WTC11 (cell line): ENCODE data around the gene FABP1. TPM values are rescaled to one million over a fixed set of nuclear protein-coding genes. Genes with fewer than 3 reads are reported as not detected.

ENCODE experiments used
- ATAC-seq: fragments of 200-7000 bp; cut with Tn5 transposase; 2 replicates; pipeline ENCODE4 v1.10.0; 2021; ENCODE audit warnings: mild to moderate bottlenecking, moderate library complexity
- CTCF ChIA-PET: fragments of 300-600 bp; sonication (Branson Sonifier 250); formaldehyde crosslinking; loops from one replicate; lab custom pipeline; 2021; ENCODE audit warnings: antibody characterized with exemption; lab: Charles Lee
- POLR2A ChIA-PET: fragments of 350-600 bp; sonication (Branson Sonifier 250); formaldehyde crosslinking; loops from one replicate; lab custom pipeline; 2021; ENCODE audit warnings: antibody characterized with exemption; lab: Charles Lee
- DNase-seq: peaks from one replicate; pipeline ENCODE4 v3.0.0; 2021; ENCODE audit warnings: low spot score
- H3K27ac Mint-ChIP-seq: 2 replicates; pipeline ENCODE4 v1.8.0; 2021; ENCODE audit warnings: mixed read lengths
- H3K27me3 Mint-ChIP-seq: 2 replicates; pipeline ENCODE4 v1.8.0; 2021; ENCODE audit warnings: low read depth, mild to moderate bottlenecking, moderate library complexity, mixed read lengths
- H3K36me3 Mint-ChIP-seq: 2 replicates; pipeline ENCODE4 v1.8.0; 2021; ENCODE audit warnings: mixed read lengths
- H3K4me1 Mint-ChIP-seq: 2 replicates; pipeline ENCODE4 v1.8.0; 2022; ENCODE audit warnings: mixed read lengths
- H3K4me3 Mint-ChIP-seq: 2 replicates; pipeline ENCODE4 v1.8.0; 2021; ENCODE audit warnings: mild to moderate bottlenecking, moderate library complexity, mixed read lengths
- H3K9me3 Mint-ChIP-seq: 2 replicates; pipeline ENCODE4 v1.8.0; 2021; ENCODE audit warnings: mixed read lengths
- CREB1 ChIP-seq: sonication (generic); formaldehyde crosslinking; IDR thresholded peaks from 2 replicates; pipeline ENCODE4 v1.8.0; 2023; ENCODE audit warnings: mild to moderate bottlenecking, missing genetic modification reagents
- CREM ChIP-seq: sonication (generic); formaldehyde crosslinking; IDR thresholded peaks from 2 replicates; pipeline ENCODE4 v1.8.1; 2022; ENCODE audit warnings: mild to moderate bottlenecking, missing genetic modification reagents, moderate library complexity
- E2F1 ChIP-seq: sonication (generic); formaldehyde crosslinking; IDR thresholded peaks from 2 replicates; pipeline ENCODE4 v1.8.0; 2022; ENCODE audit warnings: mild to moderate bottlenecking, missing genetic modification reagents
- ELF4 ChIP-seq: sonication (generic); formaldehyde crosslinking; IDR thresholded peaks from 2 replicates; pipeline ENCODE4 v1.8.1; 2022; ENCODE audit warnings: low read depth, mild to moderate bottlenecking, moderate library complexity, missing genetic modification reagents
- ESRRA ChIP-seq: sonication (generic); formaldehyde crosslinking; IDR thresholded peaks from 2 replicates; pipeline ENCODE4 v1.8.1; 2022; ENCODE audit warnings: mild to moderate bottlenecking, missing genetic modification reagents, borderline replicate concordance
- ETV6 ChIP-seq: sonication (generic); formaldehyde crosslinking; IDR thresholded peaks from 2 replicates; pipeline ENCODE4 v1.8.1; 2022; ENCODE audit warnings: mild to moderate bottlenecking, missing genetic modification reagents
- FOXP1 ChIP-seq: sonication (generic); formaldehyde crosslinking; IDR thresholded peaks from 2 replicates; pipeline ENCODE4 v1.8.0; 2022; ENCODE audit warnings: missing genetic modification reagents, mild to moderate bottlenecking, moderate library complexity, borderline replicate concordance
- FOXP4 ChIP-seq: sonication (generic); formaldehyde crosslinking; IDR thresholded peaks from 2 replicates; pipeline ENCODE4 v1.8.0; 2022; ENCODE audit warnings: mild to moderate bottlenecking, missing genetic modification reagents
- GABPB1 ChIP-seq: sonication (generic); formaldehyde crosslinking; IDR thresholded peaks from 2 replicates; pipeline ENCODE4 v1.8.1; 2023; ENCODE audit warnings: mild to moderate bottlenecking, missing genetic modification reagents
- GTF2I ChIP-seq: fragments of 250-450 bp; sonication (Bioruptor Pico); conservative IDR thresholded peaks from 2 replicates; pipeline ENCODE4 v1.4.0; 2021; ENCODE audit warnings: mild to moderate bottlenecking
- HMGA2 ChIP-seq: fragments of 250-450 bp; sonication (Bioruptor Pico); IDR thresholded peaks from 2 replicates; pipeline ENCODE4 v1.4.0; 2021; ENCODE audit warnings: mild to moderate bottlenecking, moderate library complexity
- MYBL2 ChIP-seq: sonication (generic); formaldehyde crosslinking; IDR thresholded peaks from 2 replicates; pipeline ENCODE4 v1.8.1; 2023; ENCODE audit warnings: mild to moderate bottlenecking, moderate library complexity, missing genetic modification reagents
- NFE2L1 ChIP-seq: sonication (generic); formaldehyde crosslinking; IDR thresholded peaks from 2 replicates; pipeline ENCODE4 v1.8.1; 2023; ENCODE audit warnings: missing genetic modification reagents
- NR3C1 ChIP-seq: sonication (generic); formaldehyde crosslinking; conservative IDR thresholded peaks from 2 replicates; pipeline ENCODE4 v1.8.1; 2023; ENCODE audit warnings: low read depth, mild to moderate bottlenecking, missing genetic modification reagents
- PREB ChIP-seq: sonication (generic); formaldehyde crosslinking; IDR thresholded peaks from 2 replicates; pipeline ENCODE4 v1.8.1; 2022; ENCODE audit warnings: mild to moderate bottlenecking, missing genetic modification reagents, moderate library complexity, borderline replicate concordance
- RORB ChIP-seq: fragments of 250-450 bp; sonication (Bioruptor Pico); IDR thresholded peaks from 2 replicates; pipeline ENCODE4 v1.9.0; 2021; ENCODE audit warnings: mild to moderate bottlenecking
- SMAD3 ChIP-seq: sonication (generic); formaldehyde crosslinking; IDR thresholded peaks from 2 replicates; pipeline ENCODE4 v1.8.0; 2022; ENCODE audit warnings: missing genetic modification reagents, mild to moderate bottlenecking, borderline replicate concordance
- SMAD4 ChIP-seq: sonication (generic); formaldehyde crosslinking; IDR thresholded peaks from 2 replicates; pipeline ENCODE4 v1.8.0; 2022; ENCODE audit warnings: mild to moderate bottlenecking, missing genetic modification reagents
- SOX15 ChIP-seq: fragments of 250-450 bp; sonication (Bioruptor Pico); IDR thresholded peaks from 2 replicates; pipeline ENCODE4 v1.9.0; 2021; ENCODE audit warnings: mild to moderate bottlenecking
- TCF7 ChIP-seq: sonication (generic); formaldehyde crosslinking; IDR thresholded peaks from 2 replicates; pipeline ENCODE4 v1.8.0; 2022; ENCODE audit warnings: mild to moderate bottlenecking, low read depth, missing genetic modification reagents, moderate library complexity
- TEAD1 ChIP-seq: sonication (generic); formaldehyde crosslinking; IDR thresholded peaks from 2 replicates; pipeline ENCODE4 v1.8.0; 2022; ENCODE audit warnings: mild to moderate bottlenecking, missing genetic modification reagents
- USF2 ChIP-seq: sonication (generic); formaldehyde crosslinking; IDR thresholded peaks from 2 replicates; pipeline ENCODE4 v1.8.1; 2023; ENCODE audit warnings: mild to moderate bottlenecking, missing genetic modification reagents, moderate library complexity
- ZBTB21 ChIP-seq: sonication (generic); formaldehyde crosslinking; IDR thresholded peaks from 2 replicates; pipeline ENCODE4 v1.8.1; 2023; ENCODE audit warnings: mild to moderate bottlenecking, missing genetic modification reagents, borderline replicate concordance
- ZNF219 ChIP-seq: sonication (generic); formaldehyde crosslinking; IDR thresholded peaks from 2 replicates; pipeline ENCODE4 v1.8.0; 2023; ENCODE audit warnings: missing genetic modification reagents, mild to moderate bottlenecking, borderline replicate concordance
- ZNF232 ChIP-seq: sonication (generic); formaldehyde crosslinking; IDR thresholded peaks from 2 replicates; pipeline ENCODE4 v1.8.0; 2022; ENCODE audit warnings: mild to moderate bottlenecking, missing genetic modification reagents
- total RNA-seq: library from RNA; stranded (reverse); gene quantifications from 3 replicates; pipeline ENCODE4 v1.2.3, GENCODE V29; 2021

The FABP1 gene
- total RNA-seq, 1 experiment from 2014 or later: 0.46 TPM

- DNase-seq (no peak), ATAC-seq (no peak)
- Mint-ChIP-seq H3K4me3 (no peak overlapping the region), H3K27ac (no peak overlapping the region), H3K36me3 (no peaks in the 10 kb centered on the region), H3K9me3 (no peaks in the 10 kb centered on the region; the same call in 1 of the 2 replicates), H3K27me3 (no peaks in the 10 kb centered on the region), H3K4me1 (peaks cover 20% of the 10 kb centered on the region)
- TF ChIP-seq CREM (CRISPR knock-in tag): no peak
- no peak for TF ChIP-seq FOXP1 (CRISPR knock-in tag)
- ChIA-PET POLR2A (no interaction called here), CTCF (interaction anchor here (2.5 kb wide), 1 partner anchor 35 kb away, joined by 11 read pairs; no protein-coding TSS in a partner anchor)
These were observed 32.8 kb downstream of the FABP1 start for GRCh38 chr2:88095022-88095421.

GRCh38 chr2:88092773-88093172 lies 35.1 kb downstream of the FABP1 start:
- H3K9me3 Mint-ChIP-seq: no peaks in the 10 kb centered on the region; the same call in 1 of the 2 replicates
- peaks cover 19% of the 10 kb centered on the region for H3K4me1 Mint-ChIP-seq
- ChIA-PET POLR2A (no interaction called here), CTCF (no interaction called here)
- H3K27ac Mint-ChIP-seq: no peak overlapping the region
- H3K27me3 Mint-ChIP-seq: no peaks in the 10 kb centered on the region
- no peak for TF ChIP-seq HMGA2 (CRISPR knock-in tag)
- no peak for TF ChIP-seq NR3C1 (CRISPR knock-in tag)
- no peak for TF ChIP-seq NFE2L1 (CRISPR knock-in tag)
- TF ChIP-seq MYBL2: no peak
- TF ChIP-seq GTF2I (CRISPR knock-in tag): no peak
- no peak for TF ChIP-seq RORB
- no peak for TF ChIP-seq FOXP4 (CRISPR knock-in tag)
- TF ChIP-seq TEAD1 (CRISPR knock-in tag): no peak
- TF ChIP-seq SOX15 (CRISPR knock-in tag): no peak
- no peak for TF ChIP-seq E2F1
- no peak for TF ChIP-seq ZNF232 (CRISPR knock-in tag)
- no peak overlapping the region for H3K4me3 Mint-ChIP-seq
- DNase-seq: no peak
- no peak for ATAC-seq
- no peaks in the 10 kb centered on the region for H3K36me3 Mint-ChIP-seq

- ATAC-seq (no peak), DNase-seq (no peak)
- H3K4me1 Mint-ChIP-seq: peaks cover 14% of the 10 kb centered on the region
- H3K4me3 Mint-ChIP-seq: no peak overlapping the region
- no peaks in the 10 kb centered on the region for H3K27me3 Mint-ChIP-seq
- TF ChIP-seq ZBTB21 (no peak), ELF4 (CRISPR knock-in tag) (no peak), TEAD1 (CRISPR knock-in tag) (no peak), ESRRA (CRISPR knock-in tag) (no peak), ZNF219 (CRISPR knock-in tag) (no peak), ETV6 (CRISPR knock-in tag) (no peak), SOX15 (CRISPR knock-in tag) (no peak), USF2 (CRISPR knock-in tag) (no peak), PREB (CRISPR knock-in tag) (no peak), GABPB1 (CRISPR knock-in tag) (no peak), SMAD4 (no peak), SMAD3 (CRISPR knock-in tag) (no peak), CREM (CRISPR knock-in tag) (no peak), TCF7 (CRISPR knock-in tag) (no peak), CREB1 (CRISPR knock-in tag) (no peak)
- TF ChIP-seq, all 79 proteins: peak for 0
- no peaks in the 10 kb centered on the region; the same call in 1 of the 2 replicates for H3K9me3 Mint-ChIP-seq
- POLR2A ChIA-PET: no interaction called here
- CTCF ChIA-PET: interaction anchor here (3.2 kb wide), 1 partner anchor 32 kb away, joined by 11 read pairs; no protein-coding TSS in a partner anchor
- H3K27ac Mint-ChIP-seq: no peak overlapping the region
- no peaks in the 10 kb centered on the region for H3K36me3 Mint-ChIP-seq
These were observed 35.9 kb downstream of the FABP1 start for GRCh38 chr2:88091943-88092342.
